HG02623 (cell line): ENCODE results near the gene TP53BP2.
"Not testable (repeated sequence)": the region's sequence is repeated elsewhere in the genome, so short reads cannot be mapped to it uniquely, and the experiment has no call there.

Experiments used
- ATAC-seq: cut with Tn5 transposase; IDR thresholded peaks from one replicate; pipeline ENCODE4 v1.9.1; 2021; ENCODE audit warnings: moderate library complexity; ENCODE audit not compliant: unreplicated experiment

The TP53BP2 gene

DNA sequence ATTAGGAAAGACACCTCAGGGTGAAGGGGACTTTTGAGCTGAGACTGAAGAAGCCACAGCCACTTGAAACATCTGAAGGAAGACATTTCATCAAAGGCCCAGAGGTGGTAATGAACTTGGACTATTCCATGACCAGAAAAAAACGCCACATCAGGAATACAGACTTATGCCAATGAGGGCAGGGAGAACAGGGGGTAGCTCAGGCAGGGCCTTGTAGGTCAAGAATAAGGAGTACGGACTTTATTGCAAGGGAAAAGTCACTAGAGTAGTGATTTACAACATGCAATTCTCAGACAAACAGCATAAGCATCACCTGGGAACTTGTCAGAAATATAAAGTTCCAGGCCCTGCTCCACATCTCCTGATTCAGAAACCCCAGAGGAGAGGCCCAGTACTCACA lies 11.8 kb downstream of the TP53BP2 start:
- no peak for ATAC-seq

DNA sequence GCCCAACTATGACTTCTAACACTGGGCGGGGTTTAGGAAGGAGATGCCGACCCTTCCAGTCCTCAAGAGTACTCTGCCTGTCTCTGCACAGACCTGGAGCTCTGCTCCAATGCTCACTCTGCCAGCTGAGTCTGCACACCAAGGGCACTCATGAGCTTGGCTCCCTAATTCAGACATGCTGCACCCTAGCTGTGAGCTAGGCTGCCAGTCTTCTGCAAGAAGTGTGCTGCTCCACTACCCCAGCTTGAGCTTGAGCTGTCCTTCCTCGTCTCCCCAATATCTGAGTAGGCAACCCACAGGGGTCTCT lies 13.2 kb downstream of the TP53BP2 start:
- no peak for ATAC-seq

- ATAC-seq: no peak
These were observed 13.8 kb downstream of the TP53BP2 start for GRCh38 chr1:223831755-223832636.

GRCh38 chr1:223829678-223830077 lies 16.1 kb downstream of the TP53BP2 start:
- no peak for ATAC-seq

- no peak for ATAC-seq
These were observed 17.4 kb downstream of the TP53BP2 start for GRCh38 chr1:223828162-223828848.

DNA sequence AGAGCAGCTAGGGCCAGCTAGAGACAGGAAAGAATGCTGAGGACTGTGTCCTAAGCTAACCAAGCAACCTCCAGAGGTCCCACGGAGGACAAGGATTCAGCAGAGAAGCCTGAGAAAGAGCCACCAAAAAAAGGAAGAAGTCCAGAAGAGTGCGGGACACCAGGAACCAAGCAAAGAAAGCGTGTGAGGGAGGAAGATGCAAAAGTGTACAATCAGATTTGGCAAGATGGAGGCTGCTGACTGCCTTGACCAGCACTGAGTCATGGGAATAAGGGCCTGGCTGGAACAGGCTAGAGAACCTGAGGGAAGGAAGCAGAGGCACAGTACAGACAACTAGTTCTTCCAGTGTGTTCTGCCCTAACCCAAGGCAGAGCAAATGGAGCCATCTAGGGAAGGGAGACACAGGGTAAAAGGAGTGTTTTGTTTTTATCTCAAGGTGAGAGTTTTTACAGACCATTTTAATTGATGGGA lies 18.5 kb downstream of the TP53BP2 start:
- no peak for ATAC-seq

DNA sequence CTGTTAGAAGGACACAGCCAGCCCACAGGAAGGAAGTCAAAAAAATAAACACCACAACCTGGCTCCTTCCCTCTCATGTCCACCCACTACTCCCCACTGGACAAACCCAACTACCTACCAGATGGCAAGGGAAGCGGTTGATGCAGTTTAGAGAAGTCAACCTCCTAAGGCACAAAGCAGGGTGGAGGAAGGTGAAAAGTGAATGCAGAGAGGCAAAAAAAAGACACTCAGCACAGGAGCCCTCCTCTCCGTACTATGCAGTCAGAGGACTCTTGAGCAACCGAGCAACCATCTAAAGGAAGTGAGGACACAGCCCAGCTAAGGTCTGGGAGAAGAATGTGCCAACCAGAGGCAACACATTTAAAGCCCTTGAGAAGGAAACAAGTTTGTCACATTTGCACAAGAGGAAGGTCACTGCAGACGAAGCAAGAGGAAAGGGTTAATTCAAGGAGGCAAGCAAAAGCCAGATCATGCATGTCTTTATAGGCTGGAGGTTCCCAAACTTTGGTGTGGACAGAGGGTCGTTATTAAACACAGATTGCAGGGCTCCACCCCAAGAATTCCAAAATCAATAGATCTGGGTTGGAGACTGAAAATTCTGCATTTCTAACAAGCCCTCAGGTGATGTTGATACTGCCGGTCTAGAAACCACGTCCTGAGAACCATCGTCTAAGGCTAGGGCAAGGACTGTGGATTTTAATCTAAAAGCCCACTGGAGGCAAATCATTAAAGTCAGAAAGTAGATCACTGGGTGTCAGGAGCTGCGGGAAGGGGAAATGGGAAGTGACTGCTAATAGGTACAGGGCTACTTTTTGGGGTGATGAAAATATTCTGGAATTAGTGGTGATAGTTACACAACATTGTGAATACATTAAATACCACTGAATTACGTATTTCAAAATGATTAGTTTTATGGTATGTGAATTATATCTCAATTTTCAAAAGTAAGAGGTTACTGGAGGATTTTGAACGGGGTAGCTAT lies 19.7 kb downstream of the TP53BP2 start:
- ATAC-seq: no peak

- ATAC-seq: no peak
These were observed 21.0 kb downstream of the TP53BP2 start for GRCh38 chr1:223824712-223825111.

DNA sequence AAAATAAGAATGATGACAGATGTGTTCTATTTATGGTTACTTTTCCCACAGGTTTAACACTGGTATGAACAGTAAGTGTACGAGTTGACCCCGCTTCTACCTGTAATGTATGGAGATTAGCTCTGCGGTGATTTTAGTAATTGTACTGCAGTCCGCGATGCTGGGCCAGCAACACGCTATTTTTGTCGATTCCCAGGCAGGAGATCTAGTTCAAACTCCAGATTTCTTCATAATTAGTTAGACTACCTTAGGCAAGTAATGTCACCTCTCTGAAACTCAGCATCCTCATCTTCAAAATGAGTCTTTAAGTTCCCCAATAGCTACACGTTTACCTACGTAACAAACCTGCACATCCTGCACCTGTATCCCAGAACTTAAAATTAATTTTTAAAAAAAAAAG lies 21.5 kb downstream of the TP53BP2 start:
- ATAC-seq: no peak

- no peak for ATAC-seq
These were observed 24.8 kb downstream of the TP53BP2 start for GRCh38 chr1:223820971-223821370.

GRCh38 chr1:223820515-223820858 lies 25.3 kb downstream of the TP53BP2 start:
- ATAC-seq: no peak

GRCh38 chr1:223819730-223820514 lies 25.8 kb downstream of the TP53BP2 start:
- no peak for ATAC-seq

- not testable (repeated sequence) for ATAC-seq
These were observed 28.5 kb downstream of the TP53BP2 start for GRCh38 chr1:223817265-223817664.

DNA sequence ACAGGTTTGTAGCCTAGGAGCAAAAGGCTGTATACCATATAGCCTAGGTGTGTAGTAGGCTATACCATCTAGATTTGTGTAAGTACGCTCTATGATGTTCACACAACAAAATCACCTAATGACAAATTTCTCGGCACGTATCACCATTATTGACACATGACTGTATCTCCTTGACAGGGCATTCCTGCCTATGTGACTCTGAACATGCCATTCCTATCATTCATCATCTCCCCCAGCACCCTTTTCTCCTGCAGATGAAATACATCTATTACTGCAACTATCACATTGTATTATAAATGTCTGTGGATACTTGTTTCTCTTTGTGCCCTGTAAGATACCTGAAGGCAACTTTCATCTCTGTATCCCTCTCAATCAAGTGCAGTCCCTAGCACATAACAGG lies 29.9 kb downstream of the TP53BP2 start:
- no peak for ATAC-seq

- no peak for ATAC-seq
These were observed 30.5 kb downstream of the TP53BP2 start for GRCh38 chr1:223815020-223815853.

GRCh38 chr1:223813645-223814044 lies 32.1 kb downstream of the TP53BP2 start:
- no peak for ATAC-seq

- no peak for ATAC-seq
These were observed 34.1 kb downstream of the TP53BP2 start for GRCh38 chr1:223811634-223812101.

GRCh38 chr1:223810586-223810985 lies 35.2 kb downstream of the TP53BP2 start:
- no peak for ATAC-seq

DNA sequence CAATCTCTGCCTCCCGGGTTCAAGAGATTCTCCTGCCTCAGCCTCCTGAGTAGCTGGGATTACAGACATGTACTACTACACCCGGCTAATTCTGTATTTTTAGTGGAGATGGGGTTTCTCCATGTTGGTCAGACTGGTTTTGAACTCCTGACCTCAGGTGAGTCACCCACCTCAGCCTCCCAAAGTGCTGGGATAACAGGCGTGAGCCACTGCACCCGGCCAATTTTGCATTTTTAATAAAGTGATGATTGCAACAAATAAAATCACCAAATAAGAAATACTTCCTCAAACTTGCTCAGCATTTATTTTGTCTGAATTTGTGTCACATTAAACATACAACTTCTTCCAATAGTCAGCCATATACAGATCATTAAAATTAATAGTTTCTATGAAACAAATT lies 35.8 kb downstream of the TP53BP2 start:
- not testable (repeated sequence) for ATAC-seq
